H1 (cell line): ENCODE measurements around the gene PUS3. TPM values are rescaled to one million over a fixed set of nuclear protein-coding genes. Genes with fewer than 3 reads are reported as not detected.

Experiments used
- CTCF ChIA-PET: fragments of 300-600 bp; sonication (Branson Sonifier 250); formaldehyde crosslinking; loops from one replicate; lab custom pipeline; 2021; ENCODE audit not compliant: partially characterized antibody; lab: Charles Lee
- POLR2A ChIA-PET: fragments of 300-600 bp; sonication (Branson Sonifier 250); formaldehyde crosslinking; loops from one replicate; lab custom pipeline; 2021; ENCODE audit warnings: inconsistent platforms; ENCODE audit not compliant: partially characterized antibody; lab: Charles Lee
- DNase-seq, 2 experiments: peaks; one replicate each; pipeline versions ENCODE4 v3.0.0 to v3.0.0-alpha.2; 2010 to 2022; ENCODE audit warnings: low spot score in 2 of 2, low read depth in 1 of 2, mixed read lengths in 1 of 2
- FAIRE-seq: peaks from 2 replicates; lab custom pipeline; 2011; peaks lifted over from hg19 to GRCh38; lab: Jason Lieb, UNC
- H2AFZ ChIP-seq: 2 replicates; pipeline ENCODE4 v1.8.1; 2012; ENCODE audit warnings: low read length, inconsistent platforms
- H2AK5ac ChIP-seq: 2 replicates; pipeline ENCODE4 v1.6.1; 2013; ENCODE audit warnings: low read depth, low read length
- H2BK120ac ChIP-seq: replicated peaks from 2 replicates; pipeline ENCODE3; 2013; ENCODE audit warnings: low read depth, low read length, inconsistent platforms
- H2BK12ac ChIP-seq: 2 replicates; pipeline ENCODE4 v1.6.1; 2013; ENCODE audit warnings: low read depth, low read length
- H2BK15ac ChIP-seq: 2 replicates; pipeline ENCODE4 v1.6.1; 2013; ENCODE audit warnings: low read length
- H2BK20ac ChIP-seq: 2 replicates; pipeline ENCODE4 v1.6.1; 2013; ENCODE audit warnings: low read length
- H2BK5ac ChIP-seq: 2 replicates; pipeline ENCODE4 v1.6.1; 2013; ENCODE audit warnings: low read depth, low read length
- H3K14ac ChIP-seq: 2 replicates; pipeline ENCODE4 v1.6.1; 2013; ENCODE audit warnings: inconsistent platforms; ENCODE audit not compliant: insufficient read length
- H3K18ac ChIP-seq: 2 replicates; pipeline ENCODE4 v1.6.1; 2013; ENCODE audit warnings: low read length; ENCODE audit errors: extremely low read depth
- H3K23ac ChIP-seq: 2 replicates; pipeline ENCODE4 v1.6.1; 2013; ENCODE audit warnings: inconsistent platforms; ENCODE audit not compliant: insufficient read length
- H3K23me2 ChIP-seq: 2 replicates; pipeline ENCODE4 v1.6.1; 2013; ENCODE audit warnings: low read depth, low read length
- H3K27ac ChIP-seq: 2 replicates; pipeline ENCODE4 v1.6.1; 2011; ENCODE audit warnings: low read depth, low read length, inconsistent platforms
- H3K27me3 ChIP-seq, 4 experiments: replicated peaks in 1 of 4; 1 replicate in 1 of 4; 2 replicates in 3 of 4; pipeline versions ENCODE4 v1.6.1 to v1.8.1; 2011 to 2013; ENCODE audit warnings: low read length in 3 of 4, mild to moderate bottlenecking in 3 of 4, inconsistent platforms in 2 of 4, mixed read lengths in 2 of 4, moderate library complexity in 1 of 4; ENCODE audit not compliant: control insufficient read depth in 3 of 4, insufficient read depth in 3 of 4; ENCODE audit errors: extremely low read depth in 1 of 4
- H3K36me3 ChIP-seq, 4 experiments: 2 replicates each; pipeline versions ENCODE4 v1.6.1 to v1.8.1; 2011 to 2013; ENCODE audit warnings: mild to moderate bottlenecking in 4 of 4, low read length in 3 of 4, moderate library complexity in 2 of 4, control low read depth in 1 of 4, inconsistent platforms in 1 of 4; ENCODE audit not compliant: insufficient read depth in 4 of 4, control insufficient read depth in 2 of 4
- H3K4ac ChIP-seq: replicated peaks from 2 replicates; pipeline ENCODE3; 2013; ENCODE audit warnings: low read length, low read depth, mixed read lengths, inconsistent platforms; ENCODE audit not compliant: insufficient read length
- H3K4me1 ChIP-seq, 4 experiments: replicated peaks in 1 of 4; 1 replicate in 1 of 4; 2 replicates in 3 of 4; pipeline versions ENCODE4 v1.6.1 to v1.8.1; 2011 to 2013; ENCODE audit warnings: low read length in 3 of 4, inconsistent platforms in 2 of 4, mixed read lengths in 1 of 4; ENCODE audit not compliant: insufficient read depth in 4 of 4, control insufficient read depth in 3 of 4
- H3K4me2 ChIP-seq, 2 experiments: 2 replicates each; pipeline versions ENCODE4 v1.6.1 to v1.8.1; 2011 to 2013; ENCODE audit warnings: low read depth in 2 of 2, low read length in 2 of 2, control low read depth in 1 of 2, inconsistent platforms in 1 of 2, mild to moderate bottlenecking in 1 of 2; ENCODE audit not compliant: insufficient read depth in 1 of 2
- H3K4me3 ChIP-seq, 4 experiments: fragments of 200-600, 300-600 bp in 1 of 4; sonication (generic), shearing (Covaris generic), sonication (Bioruptor Twin) in 1 of 4; 2 replicates each; pipeline versions ENCODE4 v1.5.1 to v1.8.1; 2011 to 2016; ENCODE audit warnings: low read length in 4 of 4, low read depth in 3 of 4, control low read depth in 2 of 4, inconsistent platforms in 2 of 4, mild to moderate bottlenecking in 2 of 4, mixed read lengths in 1 of 4, moderate library complexity in 1 of 4; ENCODE audit not compliant: insufficient read depth in 2 of 4; ENCODE audit errors: extremely low read depth in 1 of 4
- H3K56ac ChIP-seq: replicated peaks from 2 replicates; pipeline ENCODE3; 2013; ENCODE audit warnings: low read depth, mild to moderate bottlenecking, mixed read lengths, low read length, inconsistent platforms; ENCODE audit not compliant: insufficient read length
- H3K79me1 ChIP-seq: 2 replicates; pipeline ENCODE4 v1.6.1; 2013; ENCODE audit warnings: low read depth, low read length, control low read depth
- H3K79me2 ChIP-seq, 2 experiments: 2 replicates each; pipeline versions ENCODE4 v1.6.1 to v1.8.1; 2012 to 2013; ENCODE audit warnings: low read length in 2 of 2, mild to moderate bottlenecking in 2 of 2, inconsistent platforms in 1 of 2; ENCODE audit not compliant: insufficient read depth in 2 of 2, control insufficient read depth in 1 of 2
- H3K9ac ChIP-seq, 4 experiments: replicated peaks in 1 of 4; 1 replicate in 1 of 4; 2 replicates in 3 of 4; pipeline versions ENCODE4 v1.6.1 to v1.8.1; 2011 to 2013; ENCODE audit warnings: low read depth in 3 of 4, low read length in 3 of 4, control low read depth in 2 of 4, mild to moderate bottlenecking in 2 of 4, moderate library complexity in 2 of 4, inconsistent platforms in 1 of 4; ENCODE audit errors: extremely low read depth in 1 of 4
- H3K9me3 ChIP-seq, 2 experiments: 2 replicates each; pipeline versions ENCODE4 v1.6.1 to v1.8.1; 2012 to 2013; ENCODE audit warnings: mild to moderate bottlenecking in 2 of 2, moderate library complexity in 2 of 2, control low read depth in 1 of 2, inconsistent platforms in 1 of 2, low read depth in 1 of 2, low read length in 1 of 2, mixed read lengths in 1 of 2; ENCODE audit not compliant: insufficient read depth in 2 of 2
- H4K20me1 ChIP-seq, 2 experiments: replicated peaks in 1 of 2; 2 replicates each; pipeline versions ENCODE3 to v1.8.1; 2011 to 2013; ENCODE audit warnings: inconsistent platforms in 2 of 2, low read length in 2 of 2, mild to moderate bottlenecking in 1 of 2; ENCODE audit not compliant: insufficient read depth in 2 of 2, control insufficient read depth in 1 of 2
- H4K5ac ChIP-seq: 2 replicates; pipeline ENCODE4 v1.6.1; 2013; ENCODE audit warnings: low read length, low read depth, mixed read lengths, inconsistent platforms; ENCODE audit not compliant: insufficient read length
- H4K8ac ChIP-seq: 2 replicates; pipeline ENCODE4 v1.8.0; 2013; ENCODE audit warnings: mild to moderate bottlenecking, moderate library complexity, low read length, inconsistent platforms; ENCODE audit not compliant: insufficient read depth; ENCODE audit errors: extremely low read depth
- H4K91ac ChIP-seq: replicated peaks from 2 replicates; pipeline ENCODE3; 2013; ENCODE audit warnings: low read length, mixed read lengths, inconsistent platforms; ENCODE audit not compliant: insufficient read length
- BACH1 ChIP-seq: IDR thresholded peaks from 2 replicates; pipeline ENCODE4 v1.6.1; 2012; ENCODE audit warnings: low read length, improper control_type of control experiment
- NANOG ChIP-seq: IDR thresholded peaks from 2 replicates; pipeline ENCODE4 v1.6.1; 2011; ENCODE audit warnings: low read length, low read depth, mild to moderate bottlenecking, inconsistent platforms; ENCODE audit not compliant: insufficient read depth, poor library complexity, severe bottlenecking
- SAP30 ChIP-seq: fragments of 300-600 bp; sonication (generic); IDR thresholded peaks from 2 replicates; pipeline ENCODE4 v1.7.1; 2012; ENCODE audit warnings: low read length, moderate library complexity, mild to moderate bottlenecking, inconsistent platforms; ENCODE audit not compliant: insufficient read depth, insufficient replicate concordance
- WGBS, 2 experiments: shearing (Covaris generic) in 1 of 2; methylation state at CpG; one replicate each; pipeline versions ENCODE4 v1.1.6 to v1.1.7; 2013 to 2015; ENCODE audit warnings: low lambda C conversion rate in 2 of 2, mixed read lengths in 2 of 2, inconsistent platforms in 1 of 2, low coverage in 1 of 2, missing lambda C conversion rate in 1 of 2; ENCODE audit not compliant: insufficient replicate concordance in 2 of 2, insufficient coverage in 1 of 2, insufficient read length in 1 of 2; ENCODE audit errors: extremely low coverage in 1 of 2, missing lambda C conversion rate in 1 of 2; 5-methylcytosine and 5-hydroxymethylcytosine counted together
- long read RNA-seq, 2 experiments: library from RNA in 1 of 2; library from capped mRNA in 1 of 2; stranded (forward); transcript quantifications; one replicate each; pipeline ENCODE4 v2.0.0, GENCODE V29; 2021; ENCODE audit warnings: inconsistent platforms in 1 of 2
- polyA minus RNA-seq, 3 experiments: library from RNA; depleted of rRNA, polyadenylated mRNA; stranded (reverse); fragments of >200 nt; gene quantifications; 1 replicate in 2 of 3; 2 replicates in 1 of 3; pipeline ENCODE4 v1.2.3, GENCODE V29; 2011
- polyA plus RNA-seq, 7 experiments: library from polyadenylated mRNA; depleted of rRNA in 3 of 7; stranded (reverse) in 5 of 7; unstranded in 2 of 7; fragments of >200 nt in 5 of 7; fragments of 200-250 nt in 2 of 7; gene quantifications; 1 replicate in 5 of 7; 2 replicates in 1 of 7; 4 replicates in 1 of 7; pipeline versions ENCODE4 v1.2.1 to v1.2.3, GENCODE V29; 2011 to 2013; ENCODE audit warnings: missing spikeins in 2 of 7, mixed read lengths in 2 of 7
- total RNA-seq: library from RNA; stranded (reverse); fragmentation: NEBNext Ultra II Directional; extraction: Animal tissue kit (Norgen Biotek cat#: 25700); gene quantifications from 2 replicates; pipeline ENCODE4 v1.2.1, GENCODE V29; 2021

The PUS3 gene, protein sequence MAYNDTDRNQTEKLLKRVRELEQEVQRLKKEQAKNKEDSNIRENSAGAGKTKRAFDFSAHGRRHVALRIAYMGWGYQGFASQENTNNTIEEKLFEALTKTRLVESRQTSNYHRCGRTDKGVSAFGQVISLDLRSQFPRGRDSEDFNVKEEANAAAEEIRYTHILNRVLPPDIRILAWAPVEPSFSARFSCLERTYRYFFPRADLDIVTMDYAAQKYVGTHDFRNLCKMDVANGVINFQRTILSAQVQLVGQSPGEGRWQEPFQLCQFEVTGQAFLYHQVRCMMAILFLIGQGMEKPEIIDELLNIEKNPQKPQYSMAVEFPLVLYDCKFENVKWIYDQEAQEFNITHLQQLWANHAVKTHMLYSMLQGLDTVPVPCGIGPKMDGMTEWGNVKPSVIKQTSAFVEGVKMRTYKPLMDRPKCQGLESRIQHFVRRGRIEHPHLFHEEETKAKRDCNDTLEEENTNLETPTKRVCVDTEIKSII
- 20.0 and 22.6 TPM in 2 replicates for total RNA-seq
- polyA plus RNA-seq (2011; rRNA removed): 4.8 and 8.7 TPM in 2 replicates
- polyA plus RNA-seq (2011; cell fraction: cytosol; rRNA removed): 9.9 TPM
- polyA plus RNA-seq (2011; cell fraction: nucleus; rRNA removed): 7.3 TPM
- polyA plus RNA-seq (2012, experiment 1 of 2): 18.0 to 36.2 TPM (median 26.7 TPM) in 4 replicates
- 6.0 TPM for polyA plus RNA-seq (2012, experiment 2 of 2)
- polyA plus RNA-seq (2013, experiment 1 of 2): 30.4 TPM
- 32.4 TPM for polyA plus RNA-seq (2013, experiment 2 of 2)
- polyA minus RNA-seq (2011; rRNA and poly(A)+ RNA removed): 15.7 and 21.0 TPM in 2 replicates
- polyA minus RNA-seq (2011; cell fraction: cytosol; rRNA and poly(A)+ RNA removed): 5.9 TPM
- polyA minus RNA-seq (2011; cell fraction: nucleus; rRNA and poly(A)+ RNA removed): 16.9 TPM
- long read RNA-seq, experiment 1, transcript PUS3-205 (3 exons, 1,419 nt): major isoform, 5 of 17 reads
- long read RNA-seq, experiment 1, partial matches to known transcripts: 6 of 17 reads
- long read RNA-seq, experiment 1, other reads (novel, unspliced or antisense): 1 of 17 reads
- long read RNA-seq, experiment 2, transcript PUS3-204 (3 exons, 605 nt): minor isoform, 5 of 68 reads
- long read RNA-seq, experiment 2, transcript PUS3-205 (3 exons, 1,419 nt): minor isoform, 17 of 68 reads
- long read RNA-seq, experiment 2, transcript PUS3-201 (4 exons, 1,843 nt): major isoform, 29 of 68 reads
- long read RNA-seq, experiment 2, partial matches to known transcripts: 1 of 68 reads
- long read RNA-seq, experiment 2, other reads (novel, unspliced or antisense): 14 of 68 reads

DNA sequence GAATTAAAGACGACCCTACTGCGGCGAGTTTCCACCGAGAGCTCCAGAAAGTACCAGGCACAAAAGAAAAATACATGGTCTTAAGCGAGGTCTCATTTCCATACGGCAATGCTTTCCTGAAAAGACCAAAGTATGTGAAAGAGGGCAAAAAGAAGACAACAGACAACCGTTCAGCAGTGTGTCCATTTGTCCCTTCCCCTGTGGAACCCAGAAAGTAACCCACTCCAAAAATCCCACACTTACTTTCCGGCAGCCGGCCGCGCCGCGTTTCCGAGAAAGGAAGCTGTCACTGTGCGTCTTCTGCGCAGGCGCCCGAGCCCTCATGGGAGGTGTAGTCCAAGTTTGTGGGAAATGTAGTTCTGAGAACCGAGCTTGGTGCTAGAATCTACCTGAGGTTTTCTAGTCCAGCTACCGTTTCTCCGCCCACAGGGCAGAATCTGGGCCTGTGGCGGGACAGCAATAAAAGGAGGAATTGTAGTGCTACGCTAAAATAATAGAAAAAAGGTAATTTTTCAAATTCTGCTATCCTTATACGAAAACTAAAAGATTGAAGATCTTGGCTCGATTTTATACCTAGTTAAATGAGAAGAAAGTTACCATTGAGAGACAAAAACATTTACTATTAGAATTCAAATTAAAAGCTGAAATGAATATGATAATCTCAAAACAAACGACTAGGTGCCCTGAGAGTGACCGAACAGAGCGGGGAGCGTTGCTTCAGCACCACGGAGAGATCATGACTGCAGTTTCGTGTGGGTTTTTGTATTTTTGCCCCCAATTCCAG is at the start of gene PUS3:
Gene PUS3 (minus strand): TSS at position 280 of the 784 bp plus-strand sequence. CDS start 6,922 bp downstream, outside the sequence.
- Histone ChIP-seq H3K23me2 (peaks cover 7% of the 10 kb centered on the region), H2BK20ac (no peak within 1 kb of the TSS), H4K5ac (peak within 1 kb of the TSS; percentile 72), H3K27me3 (peaks cover 3 to 18% (median 12%) of the 10 kb centered on the region in 4 experiments), H3K4me1 (peaks cover 0 to 4% (median 0%) of the 10 kb centered on the region in 4 experiments; a peak in 2 of 7 replicates), H3K4me3 (peak within 1 kb of the TSS; percentile 85 to 99 (median 92)), H3K18ac (no peak within 1 kb of the TSS), H4K8ac (no peak within 1 kb of the TSS), H2AFZ (peak within 1 kb of the TSS; percentile 89), H2BK5ac (no peak within 1 kb of the TSS), H3K4ac (peak within 1 kb of the TSS; percentile 87), H3K56ac (no peak within 1 kb of the TSS), H3K27ac (no peak within 1 kb of the TSS), H3K4me2 (peak within 1 kb of the TSS; percentile 98 to 99), H4K91ac (peak within 1 kb of the TSS; percentile 87), H2AK5ac (no peak within 1 kb of the TSS), H3K14ac (no peak within 1 kb of the TSS), H2BK120ac (no peak within 1 kb of the TSS), H3K23ac (no peak within 1 kb of the TSS), H3K79me1 (no peaks in the 10 kb centered on the region), H3K9ac (peak within 1 kb of the TSS; percentile 9 to 74 (median 53); a peak in 4 of 7 replicates), H4K20me1 (no peaks in the 10 kb centered on the region), H3K79me2 (peaks cover 0 to 29% of the 10 kb centered on the region in 2 experiments; a peak in 2 of 4 replicates), H2BK12ac (no peak within 1 kb of the TSS), H3K9me3 (no peaks in the 10 kb centered on the region), H2BK15ac (no peak within 1 kb of the TSS), H3K36me3 (peaks cover 0 to 22% (median 8%) of the 10 kb centered on the region in 4 experiments; a peak in 6 of 8 replicates)
- 3% methylated on average over 31 of the region's 31 CpGs; no CpG with 5 or more reads in 1 of the 2 experiments for WGBS, 2 experiments
- FAIRE-seq (peak; percentile 88), DNase-seq (peak; percentile 23 to 89)
- POLR2A ChIA-PET: interaction anchor here (0.8 to 2.3 kb wide), 12 partner anchors 11 to 366 kb away, joined by 3 to 27 read pairs (median 4); partner anchors contain the start of genes FAM118B, FOXRED1, HYLS1 and RPUSD4
- CTCF ChIA-PET: interaction anchor here (0.7 to 1.7 kb wide), 5 partner anchors 13 to 286 kb away, joined by 3 to 4 read pairs (median 3); partner anchors contain the start of gene CDON
- TF ChIP-seq SAP30 (peak; percentile 94), NANOG (no peak), BACH1 (peak; percentile 36; the same call in 1 of the 2 replicates)
